Measurements from ENCODE around the gene SETD2.
"Not testable (repeated sequence)": the region's sequence is repeated elsewhere in the genome, so short reads cannot be mapped to it uniquely, and the experiment has no call there.

The SETD2 gene

DNA sequence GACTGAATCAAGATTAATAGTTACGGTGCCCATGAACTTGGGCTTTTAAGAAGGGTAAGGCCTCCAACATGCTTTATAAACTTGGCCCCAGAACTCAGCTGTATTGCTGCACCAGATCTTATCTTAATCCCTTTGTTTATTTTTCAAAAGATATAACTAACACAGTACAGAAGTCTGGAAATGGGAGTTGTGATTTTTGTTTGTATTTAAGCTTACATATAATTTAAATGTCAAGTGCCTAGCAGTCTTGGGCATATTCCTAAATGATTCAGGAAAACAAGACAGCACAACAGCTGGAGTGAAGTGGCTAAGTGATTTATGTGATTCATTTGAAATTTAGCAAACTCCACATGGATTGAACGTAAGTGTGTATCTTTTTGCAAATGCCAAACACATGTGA is 128.3 kb downstream of the SETD2 start:
- DNase-seq (ENCODE audit: low read depth): no peak

DNA sequence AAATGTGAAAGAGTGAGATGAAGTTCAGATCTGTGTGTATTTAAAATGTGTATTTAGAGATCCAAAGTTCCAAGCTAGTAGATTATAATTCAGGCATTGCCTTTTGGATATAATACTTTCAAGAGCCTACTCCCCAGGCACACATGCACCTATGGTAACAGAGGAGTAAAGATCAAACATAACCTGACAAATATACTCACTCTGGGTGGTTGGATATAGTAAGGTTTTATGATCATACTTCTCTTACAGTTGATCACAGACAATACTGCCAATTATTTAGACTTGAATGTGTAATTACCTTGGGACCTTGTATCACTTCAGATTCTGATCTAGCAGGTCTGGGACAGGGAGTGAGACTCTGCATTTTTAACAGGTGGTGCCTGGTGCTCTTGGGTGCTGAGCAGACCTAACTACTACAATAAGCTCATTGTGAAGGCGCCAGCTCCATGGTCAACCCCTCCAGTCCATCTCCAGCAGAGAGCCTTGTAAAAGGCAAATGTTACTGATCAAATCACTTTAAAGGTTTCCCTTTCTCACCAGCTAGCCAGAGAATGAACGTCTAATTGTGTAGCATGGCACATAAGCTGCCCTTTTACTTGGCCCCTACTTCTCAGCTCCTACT is 128.9 kb downstream of the SETD2 start:
- no peak for DNase-seq (ENCODE audit: low read depth)

DNA sequence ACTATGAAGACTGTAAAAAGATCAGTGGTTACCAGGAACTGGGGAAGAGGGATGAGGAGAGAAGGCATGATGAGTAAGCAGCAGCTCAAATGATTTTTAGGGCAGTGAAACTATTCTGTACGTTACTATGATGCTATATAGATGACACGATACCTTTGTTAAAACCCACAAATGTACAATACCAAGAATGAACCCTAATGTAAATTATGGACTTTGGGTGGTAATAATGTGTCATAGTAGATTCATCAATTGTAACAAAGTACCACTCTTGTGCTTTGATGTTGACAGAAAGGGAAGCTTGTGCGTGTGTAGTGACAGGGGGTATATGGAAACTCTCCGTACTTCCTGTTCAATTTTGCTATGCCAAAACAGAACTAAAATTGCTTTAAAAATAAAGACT is 132.9 kb downstream of the SETD2 start:
- not testable (repeated sequence) for DNase-seq (ENCODE audit: low read depth)

DNA sequence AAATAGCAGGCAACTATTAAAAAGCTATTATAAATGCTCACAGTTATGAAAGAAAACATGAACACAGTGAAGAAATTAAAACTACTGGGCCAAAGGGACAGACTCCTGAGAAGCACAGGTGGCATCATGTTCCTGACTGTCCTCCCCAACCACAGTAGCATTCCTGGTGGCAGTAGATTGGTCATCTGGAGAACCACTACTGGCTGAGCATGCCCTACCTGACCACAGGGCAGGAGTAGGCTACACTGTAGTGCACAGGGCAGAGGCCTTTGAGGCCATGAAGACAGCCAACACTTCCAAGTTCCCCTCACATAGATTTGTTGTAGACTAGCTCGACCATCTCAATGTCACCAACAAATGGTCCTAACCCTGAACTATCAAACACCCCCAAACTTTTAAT is 135.2 kb downstream of the SETD2 start:
- DNase-seq (ENCODE audit: low read depth): no peak

DNA sequence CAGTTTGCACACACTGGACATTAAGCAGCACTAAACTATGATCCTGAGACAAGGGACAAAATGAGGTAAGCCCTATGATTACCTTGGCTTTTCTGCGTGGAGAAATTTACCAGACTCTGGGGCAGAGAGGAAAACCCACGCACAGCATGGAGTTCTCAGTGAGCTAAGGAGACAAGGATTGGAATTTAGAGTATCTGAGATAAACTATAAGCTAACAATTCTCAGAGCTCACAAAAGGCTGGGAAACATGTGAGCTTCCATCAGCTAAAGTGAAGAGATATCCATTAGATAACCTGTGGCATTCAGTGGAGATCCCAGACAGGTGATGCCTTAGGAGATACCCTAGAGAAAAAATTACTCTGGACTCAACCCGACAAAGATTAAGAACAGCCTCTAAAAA is 135.8 kb downstream of the SETD2 start:
- DNase-seq (ENCODE audit: low read depth): no peak

DNA sequence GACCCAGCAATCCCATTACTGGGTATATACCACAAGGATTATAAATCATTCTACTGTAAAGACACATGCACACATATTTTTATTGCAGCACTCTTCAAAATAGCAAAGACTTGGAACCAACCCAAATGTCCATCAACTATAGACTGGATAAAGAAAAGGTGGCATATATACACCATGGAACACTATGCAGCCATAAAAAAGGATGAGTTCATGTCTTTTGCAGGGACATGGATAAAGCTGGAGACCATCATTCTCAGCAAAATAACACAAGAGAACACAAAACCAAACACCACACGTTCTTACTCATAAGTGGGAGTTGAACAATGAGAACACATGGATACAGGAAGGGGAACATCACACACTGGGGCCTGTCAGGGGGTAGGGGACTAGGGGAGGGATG is 137.5 kb downstream of the SETD2 start:
- not testable (repeated sequence) for DNase-seq (ENCODE audit: low read depth)

DNA sequence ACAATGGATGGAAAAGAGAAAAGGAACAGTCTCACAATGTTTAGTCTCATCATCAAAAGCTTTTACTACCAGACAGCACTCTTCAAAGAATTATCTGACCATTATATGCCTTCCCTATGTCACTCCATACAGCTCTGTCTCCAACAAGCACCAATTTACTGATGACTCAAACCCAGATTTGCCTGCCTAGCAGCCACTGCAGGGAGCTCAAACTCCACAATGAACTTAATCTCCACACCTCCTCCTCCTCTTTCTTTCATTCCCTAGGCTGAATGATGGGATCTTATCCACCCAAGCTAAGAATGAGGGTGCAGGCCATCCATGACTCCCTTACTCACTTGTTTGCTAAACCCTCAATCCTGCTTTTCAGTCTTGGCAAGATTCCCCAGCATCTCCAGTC is 139.0 kb downstream of the SETD2 start:
- DNase-seq (ENCODE audit: low read depth): no peak

DNA sequence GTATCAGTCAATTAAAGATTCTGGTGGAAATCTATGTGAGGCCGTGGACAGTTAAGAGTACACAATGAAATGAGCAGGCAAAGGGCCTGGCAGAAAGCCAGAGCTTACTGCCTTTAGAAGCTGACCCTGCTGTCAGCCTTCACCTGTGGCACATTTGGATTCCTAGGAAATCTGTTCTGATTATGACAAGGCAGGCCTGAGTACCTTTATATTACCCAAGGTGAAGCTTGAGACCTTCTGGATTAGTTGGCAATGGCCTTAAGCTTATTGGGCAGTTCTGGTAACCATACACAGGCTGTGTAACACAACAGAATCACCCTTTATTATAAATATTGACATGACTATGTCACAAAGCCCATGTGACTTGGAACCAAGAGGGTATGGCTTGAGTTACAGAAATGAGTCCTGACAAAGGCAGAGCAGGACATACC is 141.3 kb downstream of the SETD2 start:
- DNase-seq (ENCODE audit: low read depth): no peak

DNA sequence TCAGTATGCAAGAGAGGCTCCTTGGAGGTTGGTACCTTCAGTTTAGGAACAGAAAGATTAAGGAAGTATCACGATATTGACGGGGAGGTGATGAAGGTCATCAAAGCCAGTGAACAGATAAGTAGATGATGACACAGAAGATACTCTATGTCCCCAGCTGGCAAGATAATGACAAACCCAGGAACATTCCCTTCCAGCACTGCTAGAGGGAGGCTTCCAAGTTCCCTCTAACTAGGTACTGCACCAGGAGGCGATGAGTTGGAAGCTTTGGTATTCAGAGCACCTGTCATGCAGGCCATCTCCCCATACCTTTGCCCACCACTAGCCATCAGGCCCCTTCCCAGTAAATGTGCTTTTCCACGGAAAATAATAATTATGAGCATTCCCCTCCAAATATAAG is 143.6 kb downstream of the SETD2 start:
- no peak for DNase-seq (ENCODE audit: low read depth)

DNA sequence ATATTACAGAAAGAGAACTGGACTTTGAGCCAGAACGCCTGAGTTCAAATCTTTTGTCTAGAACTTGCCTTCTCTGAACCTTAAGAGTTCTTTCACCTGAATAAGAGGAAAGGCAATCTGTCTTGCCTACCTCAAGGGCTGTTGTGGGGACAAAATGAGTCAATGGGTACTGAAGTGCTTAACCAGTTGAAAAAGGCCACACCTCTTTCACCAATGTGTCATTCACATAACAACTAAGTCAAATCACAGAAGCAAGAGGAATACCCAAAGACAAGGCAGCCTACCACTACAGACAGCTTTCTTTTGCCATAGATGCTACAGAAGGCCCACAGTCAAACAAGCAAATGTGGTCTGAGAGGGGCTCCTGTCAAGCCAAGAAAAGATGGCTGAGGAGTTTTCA is 144.7 kb downstream of the SETD2 start:
- no peak for DNase-seq (ENCODE audit: low read depth)

DNA sequence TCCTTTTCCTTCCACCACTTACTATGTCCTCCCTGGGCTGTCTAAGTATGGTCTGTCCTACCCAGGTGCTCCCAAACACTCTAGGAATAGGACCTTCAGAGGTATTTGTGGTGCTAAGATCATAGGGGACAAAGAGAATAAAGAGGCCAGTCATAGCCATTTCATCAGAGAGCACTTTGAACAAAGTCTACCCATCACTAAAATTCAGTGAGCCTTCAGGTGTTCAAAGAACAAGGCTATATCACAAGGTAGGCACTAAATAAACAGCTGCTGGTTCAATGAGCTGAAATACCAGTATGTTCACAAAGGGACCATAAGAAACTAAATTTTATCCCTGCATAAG is 145.7 kb downstream of the SETD2 start:
- no peak for DNase-seq (ENCODE audit: low read depth)

DNA sequence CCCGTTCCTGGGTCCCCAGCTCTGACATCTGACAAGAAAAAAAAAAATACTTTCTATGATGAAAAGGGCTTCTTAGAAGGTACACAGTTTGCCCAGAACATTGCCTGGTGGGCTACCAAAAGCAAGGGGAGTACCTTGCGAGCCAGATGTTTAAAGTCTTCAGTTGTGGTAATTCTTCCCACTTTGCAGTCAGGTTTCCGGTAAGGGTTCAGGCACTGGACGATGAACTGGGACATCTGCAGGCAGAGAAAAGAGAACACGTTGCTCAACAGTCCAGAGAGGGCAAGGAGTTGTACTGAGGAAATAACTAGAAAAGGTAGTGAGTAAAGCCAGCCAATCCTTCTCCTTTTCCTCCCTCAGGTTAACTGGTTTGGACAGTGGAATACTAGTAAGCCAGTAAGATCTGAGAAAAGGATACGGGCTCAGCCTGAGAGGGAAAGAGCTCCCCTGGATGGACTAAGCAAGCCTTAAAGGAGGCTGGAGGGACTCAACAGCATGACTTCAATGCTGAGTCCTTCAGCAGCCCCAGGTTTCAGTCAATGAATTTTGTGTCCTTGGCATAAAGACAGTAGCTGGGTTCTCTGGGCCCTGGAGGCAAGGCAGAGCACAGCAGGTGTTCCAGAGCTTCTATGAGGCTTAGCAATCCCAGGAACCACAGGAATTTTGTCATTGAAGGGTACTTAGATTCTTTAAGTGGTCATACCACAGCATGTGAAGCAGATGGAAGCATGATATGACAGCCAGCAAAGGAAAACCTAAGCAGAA is 146.2 kb downstream of the SETD2 start:
- no peak for DNase-seq (ENCODE audit: low read depth)

DNA sequence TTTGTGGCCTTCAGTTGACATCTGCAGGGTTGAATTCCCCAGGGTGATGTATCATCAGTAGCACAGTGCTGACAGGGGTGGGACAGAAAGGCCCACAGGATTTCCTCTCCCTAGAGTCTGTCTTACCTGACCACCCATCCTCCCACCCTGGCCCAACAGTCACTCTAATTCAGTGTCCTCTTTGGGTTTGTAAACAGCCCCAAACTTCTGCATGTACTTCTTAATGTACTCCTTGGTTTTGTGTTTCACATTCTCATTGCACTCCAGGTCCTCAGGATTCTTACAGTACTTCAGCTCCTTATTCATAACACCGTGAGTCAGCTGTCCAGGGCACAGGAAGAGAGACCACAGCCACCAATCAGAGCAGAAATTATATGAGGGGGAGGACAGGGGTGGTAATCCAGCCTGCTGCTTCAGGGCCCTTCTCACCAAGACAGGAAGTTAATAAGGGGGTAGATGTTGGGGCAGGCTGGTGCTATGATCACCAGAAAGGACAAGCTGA is 146.9 kb downstream of the SETD2 start:
- no peak for DNase-seq (ENCODE audit: low read depth)

DNA sequence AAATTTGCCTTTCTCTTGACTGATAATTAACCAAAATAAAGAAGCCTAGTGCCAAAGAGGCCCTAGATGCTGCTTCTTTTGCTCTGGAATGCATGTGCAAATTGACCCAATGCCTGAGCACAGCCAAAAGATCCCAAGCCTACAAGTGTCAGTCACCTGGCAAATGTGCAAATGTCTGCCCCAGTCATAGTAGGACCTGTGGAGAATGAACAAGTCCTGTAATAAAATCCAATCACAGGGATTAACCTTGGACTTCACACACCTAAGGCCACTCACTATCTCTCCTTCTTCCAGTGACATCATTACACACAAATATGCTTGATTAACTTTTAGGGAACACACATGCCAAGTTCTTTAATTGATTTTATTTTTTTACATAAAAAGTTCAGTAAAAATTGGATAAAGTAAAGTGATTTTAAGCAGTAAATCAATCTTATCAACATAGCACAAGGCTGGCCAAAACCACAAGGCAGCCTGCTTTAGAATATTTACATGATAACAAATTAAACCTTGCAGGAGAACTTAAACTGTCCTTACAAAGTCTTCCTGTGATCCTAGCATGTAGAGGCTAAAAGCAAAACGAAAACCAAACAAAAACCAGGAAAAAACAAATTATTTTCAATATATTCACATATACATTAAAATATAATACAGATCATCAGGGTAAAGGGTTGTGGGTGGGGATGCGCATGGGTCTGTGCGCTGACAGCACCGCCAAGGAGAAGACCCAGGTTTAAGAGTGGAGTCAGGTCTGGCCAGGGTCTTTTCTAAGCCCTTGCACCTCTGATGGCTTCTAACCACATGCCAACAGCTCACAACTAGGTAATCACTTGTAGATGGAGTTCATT is 147.6 kb downstream of the SETD2 start:
- DNase-seq (ENCODE audit: low read depth): no peak

DNA sequence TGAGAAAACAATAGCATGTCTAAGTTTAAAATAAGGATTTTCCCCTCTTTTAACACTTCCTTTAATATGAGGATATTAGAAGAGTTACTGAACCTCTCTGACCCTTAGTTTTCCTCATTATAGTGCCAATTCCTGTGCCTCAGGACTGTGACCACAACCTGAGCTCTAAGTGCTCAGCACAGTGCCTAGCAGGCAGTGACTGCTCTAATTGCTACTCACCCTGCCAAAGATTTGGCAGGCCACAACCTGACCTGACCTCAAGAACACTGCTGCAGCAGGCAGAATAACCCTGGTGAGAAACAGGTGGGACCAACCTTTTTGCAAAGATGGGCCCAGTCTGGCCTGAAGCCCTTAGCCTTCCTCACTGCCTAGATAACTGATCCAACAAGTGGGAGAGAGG is 148.8 kb downstream of the SETD2 start:
- no peak for DNase-seq (ENCODE audit: low read depth)

DNA sequence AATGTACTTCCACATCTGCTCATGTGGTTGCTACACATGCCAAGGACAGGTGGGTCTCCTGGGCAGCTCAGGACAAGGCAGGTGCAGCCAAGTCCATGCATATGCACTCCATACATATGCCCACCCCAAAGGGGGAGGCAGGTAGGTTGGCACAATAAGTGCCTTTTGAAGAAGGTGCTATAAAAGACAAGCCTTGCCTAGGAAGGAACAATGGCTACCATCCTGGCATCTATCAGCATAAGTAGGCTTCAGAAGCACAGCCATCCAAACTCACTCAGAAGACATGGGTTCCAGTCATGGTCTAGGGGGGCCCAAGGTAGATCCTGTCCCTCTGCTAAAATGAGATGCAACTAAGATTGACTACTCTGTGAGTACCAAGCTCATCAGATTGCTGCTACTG is 149.9 kb downstream of the SETD2 start:
- no peak for DNase-seq (ENCODE audit: low read depth)

DNA sequence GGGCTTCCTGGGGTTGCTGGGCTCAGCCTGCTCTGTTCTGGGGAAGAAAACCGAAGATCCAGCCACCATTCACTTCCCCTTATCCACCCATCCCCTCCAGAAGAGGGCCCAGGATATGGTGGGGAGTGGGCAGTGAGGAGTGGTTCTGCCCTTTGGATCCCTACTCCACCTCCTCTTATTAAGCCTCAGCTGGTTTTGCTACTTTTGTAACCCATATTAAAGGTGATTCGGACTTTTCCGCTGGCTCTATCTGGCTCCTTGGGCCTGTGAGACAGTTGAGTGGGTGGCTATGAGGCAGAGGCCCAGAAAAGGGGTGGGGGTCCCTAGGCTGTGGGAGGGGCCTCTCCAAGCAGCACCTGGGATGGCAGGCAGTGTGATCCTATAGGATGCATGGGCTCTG is 150.7 kb downstream of the SETD2 start:
- no peak for DNase-seq (ENCODE audit: low read depth)

DNA sequence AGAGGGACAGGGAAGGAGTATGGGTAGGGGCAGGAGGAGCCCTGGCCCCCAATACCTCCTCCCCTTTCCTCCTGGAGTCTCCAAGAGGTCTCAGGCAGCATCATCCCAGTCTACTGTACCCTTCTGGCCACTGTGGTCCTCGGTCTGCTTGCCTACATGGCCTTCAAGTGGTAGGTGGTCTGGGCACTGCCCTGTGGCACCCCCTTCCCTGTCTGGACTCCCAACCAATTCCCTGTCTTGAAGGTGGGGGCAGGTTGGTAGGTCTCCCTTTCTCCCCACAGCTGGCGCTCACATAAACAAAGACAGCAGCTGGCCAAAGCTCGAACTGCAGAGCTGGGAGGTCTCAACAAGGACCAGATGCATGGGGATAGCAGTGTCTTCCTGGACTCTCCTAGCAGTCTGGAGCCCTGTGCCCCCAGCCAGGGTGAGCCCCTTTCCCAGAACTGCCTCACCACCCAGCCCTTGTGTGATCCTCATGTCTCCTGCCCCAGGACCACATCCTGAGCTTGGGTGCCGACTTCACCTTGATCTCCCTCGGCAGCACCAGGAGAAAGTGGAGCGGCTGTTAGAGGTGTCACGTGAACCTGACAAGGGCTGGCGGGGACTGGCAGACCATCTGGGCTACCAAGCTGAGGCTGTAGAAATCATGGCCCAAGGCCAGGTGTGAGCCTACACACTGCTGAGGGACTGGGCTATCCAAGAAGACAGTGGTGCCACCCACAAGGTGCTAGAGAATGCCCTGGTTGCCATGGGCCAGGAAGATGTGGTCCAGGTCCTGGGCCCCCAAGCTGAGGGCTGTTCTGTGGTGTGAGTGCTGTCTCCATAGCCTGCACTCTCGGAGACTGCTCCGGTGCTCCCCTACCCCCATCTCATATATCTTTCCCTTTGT is 151.3 kb downstream of the SETD2 start:
- DNase-seq (ENCODE audit: low read depth): no peak

DNA sequence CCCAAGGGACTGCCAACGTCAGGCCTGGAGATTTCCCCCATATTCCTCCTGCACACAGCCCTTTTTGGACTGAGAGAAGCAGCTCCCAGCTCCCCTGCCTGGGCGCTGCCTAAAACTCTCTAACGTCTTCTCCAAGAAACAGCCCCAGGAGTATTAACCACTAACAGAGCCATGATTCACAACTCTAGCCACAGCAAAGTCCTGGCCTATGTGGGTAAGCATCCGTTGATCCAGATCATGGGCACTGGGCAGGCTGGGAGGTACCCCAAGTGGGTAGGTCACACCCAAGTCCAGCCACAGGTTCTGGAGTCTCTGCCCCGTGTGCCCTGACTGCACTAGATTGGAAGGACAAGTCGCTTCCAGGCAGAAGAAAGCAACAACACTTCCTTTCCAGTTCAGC is 152.5 kb downstream of the SETD2 start:
- no peak for DNase-seq (ENCODE audit: low read depth)

DNA sequence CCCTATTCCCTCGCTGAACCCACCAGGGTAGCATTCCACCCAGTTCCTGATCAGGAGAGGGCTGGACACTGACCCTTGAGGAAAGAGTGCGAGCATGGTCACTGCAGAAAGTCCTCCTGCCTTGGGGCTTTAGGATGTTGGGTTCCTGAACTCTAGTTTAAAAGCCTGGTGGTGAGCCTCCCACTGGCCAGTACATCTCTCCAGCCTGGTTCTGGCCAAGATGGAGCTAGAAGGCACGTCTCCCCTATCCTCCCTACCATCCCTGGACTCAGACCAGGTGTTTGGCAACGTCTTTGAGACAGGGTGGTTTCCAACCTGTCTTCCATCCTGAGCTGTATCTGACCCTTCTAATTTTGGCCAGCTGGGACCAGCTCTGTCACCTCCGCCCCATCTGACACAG is 153.0 kb downstream of the SETD2 start:
- DNase-seq (ENCODE audit: low read depth): no peak

DNA sequence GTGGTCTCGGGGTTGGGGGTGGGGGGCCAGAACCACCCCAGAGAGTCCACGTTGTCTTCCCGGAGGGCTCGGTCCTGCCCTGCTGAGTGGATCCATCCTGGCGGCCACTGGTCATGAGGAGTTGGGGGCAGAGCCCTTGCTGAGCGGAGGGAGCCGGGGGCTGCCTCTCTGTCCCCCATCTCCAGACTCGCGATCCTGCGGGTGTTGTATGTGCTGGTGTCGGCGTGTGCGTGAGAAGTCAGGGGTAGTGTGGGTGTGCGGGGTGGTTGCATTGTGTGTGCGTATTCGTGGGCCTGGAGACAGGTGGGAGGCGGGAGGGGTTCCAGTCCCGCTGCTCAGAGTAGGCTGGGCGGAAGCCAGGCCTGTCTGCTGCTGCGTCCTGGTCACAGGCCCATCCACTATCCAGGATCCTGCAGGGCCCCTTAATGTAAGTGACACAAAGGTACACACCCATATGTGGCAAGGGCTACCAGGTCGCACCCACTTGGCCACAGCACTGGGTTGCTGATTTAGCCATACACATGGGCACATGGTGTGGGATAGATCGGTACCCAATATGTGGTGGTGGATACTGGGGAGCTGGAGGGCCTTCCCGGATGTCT is 153.7 kb downstream of the SETD2 start:
- no peak for DNase-seq (ENCODE audit: low read depth)
